Stimulated activated CD8-positive, alpha-beta memory T cell treated with anti-CD3 and anti-CD28 coated beads, Interleukin-7, amount 100 ng/mL, for 48 hours (primary cell): ENCODE data around the gene KTN1.

ENCODE experiments used
- DNase-seq, 2 donors: peaks; one replicate each; pipeline ENCODE4 v3.0.0-alpha.2; 2020; ENCODE audit warnings: low read depth in 1 of 2; ENCODE audit errors: extremely low read depth in 1 of 2

KTN1 gene

GRCh38 chr14:55574988-55575387, 5.0 kb upstream of the KTN1 start:
- no peak for DNase-seq

DNA sequence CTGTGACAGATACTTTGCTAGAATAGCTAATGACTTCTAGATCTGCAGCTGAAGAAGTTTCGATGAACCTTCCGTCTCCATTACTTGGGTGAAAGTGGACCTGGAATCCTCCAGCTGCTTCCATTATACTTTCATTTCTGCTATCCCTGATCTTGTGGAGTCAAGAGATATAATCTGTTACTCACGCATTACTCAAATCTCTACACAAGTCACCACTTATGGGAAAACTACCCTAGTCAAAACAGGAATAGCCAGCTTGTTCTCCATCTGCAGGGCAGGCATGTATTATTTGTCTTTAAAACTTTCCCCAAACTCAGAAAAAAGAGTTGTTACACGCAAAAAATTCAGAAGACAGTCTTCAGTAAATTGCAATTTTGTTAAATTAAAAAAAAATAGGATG, 2.8 kb upstream of the KTN1 start:
- no peak for DNase-seq

DNA sequence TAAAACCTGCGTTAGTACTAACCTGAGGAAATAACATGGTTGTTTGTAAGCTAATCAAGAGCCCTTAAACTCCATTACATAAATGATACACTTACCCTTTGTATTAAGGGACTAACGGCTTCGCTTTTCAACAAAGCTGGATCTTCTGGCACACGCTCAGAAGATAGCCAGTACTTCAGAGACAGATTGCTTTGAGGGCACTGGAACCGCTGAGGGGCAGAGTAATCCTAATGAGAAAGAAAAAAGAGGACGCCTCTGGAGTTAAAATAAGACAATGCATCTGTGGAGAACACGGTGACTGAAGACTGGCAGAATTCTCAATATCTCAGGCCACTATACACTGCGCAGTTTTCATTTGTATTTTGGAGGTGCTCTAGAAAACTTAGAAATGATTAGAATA, 1.5 kb upstream of the KTN1 start:
- DNase-seq, result no peak

GRCh38 chr14:55580470-55581341, 699 bp downstream of the KTN1 start:
- DNase-seq, result peak; percentile 26 to 30

- DNase-seq, result no peak
Observed at GRCh38 chr14:55581342-55581771, 1.4 kb downstream of the KTN1 start.

- no peak for DNase-seq
Observed at GRCh38 chr14:55582746-55583145, 2.7 kb downstream of the KTN1 start.

DNA sequence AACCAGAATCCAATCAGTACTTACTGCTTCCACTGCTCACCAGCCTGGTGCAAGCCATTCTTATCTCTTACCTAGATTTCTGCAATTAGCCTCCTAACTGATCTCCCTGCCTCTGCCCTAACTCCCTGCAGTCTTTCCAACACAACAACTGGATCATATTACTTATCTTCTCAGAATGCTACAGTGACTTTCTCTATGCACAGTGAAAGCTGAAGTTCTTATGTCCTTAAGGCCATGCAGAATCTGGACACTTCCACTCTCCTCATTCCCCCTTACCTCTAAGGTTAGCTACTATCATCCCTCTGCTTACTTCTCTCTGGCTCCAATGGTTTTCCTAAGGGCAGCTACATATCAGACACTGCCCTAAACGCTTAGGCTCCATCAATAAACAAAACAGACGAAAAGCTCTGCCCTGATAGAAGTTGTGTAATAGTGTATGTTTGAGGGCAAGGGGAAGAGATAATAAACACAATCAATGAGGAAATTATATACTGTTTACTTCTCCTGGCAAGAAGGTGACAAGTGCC, 4.0 kb downstream of the KTN1 start:
- DNase-seq, result no peak

DNA sequence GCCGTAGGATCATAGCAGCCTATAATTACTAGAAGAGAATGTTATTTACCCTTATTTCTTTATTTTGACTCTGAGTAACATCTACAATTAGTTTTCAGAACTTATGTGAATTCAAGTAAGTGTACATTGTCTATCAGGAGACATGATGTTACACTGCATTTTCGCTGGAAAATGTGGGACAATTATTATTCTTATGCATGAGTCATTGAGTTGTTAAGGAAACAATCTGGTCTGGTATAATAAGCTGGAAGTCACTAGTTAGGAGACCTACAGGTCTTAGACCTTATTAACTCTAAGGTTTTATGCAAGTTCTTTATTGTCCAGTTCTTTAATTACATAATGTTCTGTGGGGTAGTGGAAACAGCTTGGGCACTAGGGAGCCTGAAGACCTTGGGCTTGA, 5.8 kb downstream of the KTN1 start:
- no peak for DNase-seq

GRCh38 chr14:55586411-55586810, 6.4 kb downstream of the KTN1 start:
- DNase-seq, result no peak

DNA sequence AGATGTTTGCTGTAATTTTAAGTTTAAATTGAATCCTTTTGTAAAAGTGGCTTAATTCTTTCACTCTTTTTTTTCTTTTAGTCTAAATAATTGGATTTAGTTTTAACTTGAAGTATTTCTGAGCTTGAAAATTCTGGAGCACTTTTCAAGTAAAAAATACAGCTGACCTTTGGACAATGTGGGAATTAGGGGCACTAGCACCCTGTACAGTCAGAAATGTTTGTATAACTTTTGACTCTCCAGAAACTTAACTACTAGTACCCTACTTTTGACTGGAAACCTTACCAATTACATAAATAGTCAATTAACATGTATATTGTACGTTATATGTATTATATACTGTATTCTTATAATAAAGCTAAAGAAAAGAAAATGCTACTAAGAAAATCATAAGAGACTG, 7.8 kb downstream of the KTN1 start:
- DNase-seq, result no peak

DNA sequence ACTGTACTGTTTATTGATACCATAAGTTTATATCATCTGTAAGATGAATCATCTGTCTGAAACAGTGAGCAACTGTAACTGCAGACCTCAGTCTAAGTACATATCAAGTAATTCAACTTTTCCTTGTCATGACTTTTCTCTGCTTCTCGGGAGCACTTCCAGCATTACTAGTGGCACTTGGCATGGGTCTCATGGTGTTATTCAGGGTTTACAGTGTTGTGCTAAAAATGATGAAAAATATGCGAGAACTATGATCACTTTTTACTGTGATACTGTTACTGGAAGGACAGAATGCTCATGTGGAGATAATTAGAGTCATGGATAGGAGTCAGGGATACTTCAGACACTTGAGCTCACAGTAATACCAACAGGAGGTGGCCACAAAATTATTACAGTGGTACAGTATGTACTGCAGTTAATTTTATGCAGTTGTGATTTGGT, 8.3 kb downstream of the KTN1 start:
- no peak for DNase-seq

- DNase-seq, result no peak
Observed at GRCh38 chr14:55589171-55589570, 9.2 kb downstream of the KTN1 start.

GRCh38 chr14:55592436-55592835, 12.4 kb downstream of the KTN1 start:
- DNase-seq, result no peak

GRCh38 chr14:55593698-55594097, 13.7 kb downstream of the KTN1 start:
- DNase-seq, result no peak

DNA sequence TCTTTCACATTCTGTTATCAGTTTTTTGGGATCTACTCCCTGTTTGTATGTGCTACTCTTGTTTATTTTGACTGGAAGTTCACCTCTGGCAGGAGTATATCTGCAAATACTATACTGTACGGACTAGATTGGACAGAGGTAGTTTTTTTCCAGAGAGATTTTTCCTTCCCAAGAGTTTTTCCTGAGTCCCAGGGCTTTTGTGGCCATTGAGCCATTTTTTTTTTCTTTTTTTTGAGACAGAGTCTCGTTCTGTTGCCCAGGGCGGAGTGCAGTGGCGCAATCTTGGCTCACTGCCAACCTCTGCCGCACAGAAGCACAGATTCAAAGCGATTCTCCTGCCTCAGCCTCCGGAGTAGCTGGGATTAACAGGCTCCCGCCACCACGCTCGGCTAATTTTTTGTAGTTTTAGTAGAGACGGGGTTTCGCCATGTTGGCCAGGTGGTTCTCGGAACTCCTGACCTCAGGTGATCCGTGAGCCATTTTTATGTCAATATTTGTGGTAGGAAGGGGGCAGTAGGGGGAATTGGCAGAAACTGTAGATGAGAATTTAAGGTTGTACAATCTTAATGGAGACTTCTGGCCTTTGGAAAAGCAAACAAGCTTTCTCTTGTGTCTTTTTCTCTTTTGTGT, 19.4 kb downstream of the KTN1 start:
- DNase-seq, result no peak

GRCh38 chr14:55600784-55601561, 21.0 kb downstream of the KTN1 start:
- DNase-seq, result no peak

DNA sequence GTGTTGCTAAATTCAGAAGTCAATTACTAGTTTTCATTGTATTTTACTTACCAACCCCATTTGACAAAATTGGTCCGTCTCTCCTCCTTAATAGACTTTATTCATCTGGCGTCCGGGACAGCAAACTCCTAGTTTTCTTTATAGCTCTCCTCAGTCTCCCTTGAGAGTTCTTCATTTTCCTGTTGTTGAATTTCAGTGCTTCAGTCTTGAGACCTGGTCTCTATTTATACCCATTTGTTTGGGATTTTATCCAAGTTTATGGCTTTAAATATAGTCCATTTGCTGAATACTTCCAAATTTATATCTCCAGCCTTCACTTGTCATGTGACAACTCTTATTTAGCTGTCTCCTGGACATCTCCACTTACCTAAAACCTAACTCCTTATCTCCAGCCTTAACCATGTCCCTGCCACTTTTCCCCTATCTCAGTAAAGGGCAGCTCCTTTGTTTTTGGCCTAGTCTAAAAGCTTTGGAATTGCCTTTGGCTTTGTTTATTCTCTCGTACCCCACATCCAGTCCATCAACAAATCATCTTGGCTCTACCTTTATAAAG, 23.5 kb downstream of the KTN1 start:
- DNase-seq, result no peak

DNA sequence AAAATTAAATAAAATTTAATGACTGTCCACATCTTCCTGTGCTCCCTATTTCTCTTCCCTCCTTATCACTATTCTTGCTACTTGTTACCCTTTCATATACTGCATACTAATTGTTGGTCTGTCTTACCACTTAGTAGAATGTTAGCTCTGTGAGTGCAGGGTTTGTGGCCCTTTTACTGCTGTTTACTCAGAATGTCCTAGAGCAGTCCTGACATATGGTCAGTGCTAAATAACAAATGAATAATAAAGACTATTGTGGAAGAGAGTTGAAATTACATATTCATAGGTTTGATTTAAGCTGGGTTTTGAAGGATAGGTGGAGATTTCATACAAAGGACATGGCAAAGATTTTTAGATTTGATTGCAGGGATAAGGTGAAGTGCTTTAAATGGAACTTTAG, 24.5 kb downstream of the KTN1 start:
- no peak for DNase-seq

- no peak for DNase-seq
Observed at GRCh38 chr14:55604900-55605418, 25.0 kb downstream of the KTN1 start.

DNA sequence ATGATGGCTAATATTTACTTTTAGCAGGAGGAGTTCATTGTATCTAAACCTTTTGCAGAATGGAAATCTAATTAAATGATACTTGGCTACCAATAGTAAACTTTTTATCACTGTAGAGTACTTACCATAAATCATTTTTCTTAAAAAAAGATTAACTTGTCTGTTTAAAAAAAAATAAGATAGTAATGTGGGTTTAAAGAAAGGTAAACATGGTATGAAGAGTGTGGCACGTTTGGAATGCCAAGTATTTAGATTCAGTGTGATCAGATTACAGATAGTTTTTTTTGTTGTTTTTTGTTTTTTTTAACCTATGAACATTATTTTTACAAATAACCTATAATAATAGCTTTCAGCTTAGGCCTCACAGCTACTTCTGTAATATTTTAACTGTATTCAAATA, 25.8 kb downstream of the KTN1 start:
- DNase-seq, result no peak

- no peak for DNase-seq
Observed at GRCh38 chr14:55607386-55607785, 27.4 kb downstream of the KTN1 start.
